Measurements from ENCODE around the gene KIF21A. TPM values are rescaled to one million over a fixed set of nuclear protein-coding genes. Genes with fewer than 3 reads are reported as not detected.
A peak's percentile ranks its signal among the peaks of the same experiment; 100 is the strongest.

KIF21A gene
- total and polyA plus RNA-seq, 2 of the 13 experiments (the other 11 are each of a cell fraction or from before 2014, with no cell fraction given) = 20.6 to 39.7 TPM

DNA sequence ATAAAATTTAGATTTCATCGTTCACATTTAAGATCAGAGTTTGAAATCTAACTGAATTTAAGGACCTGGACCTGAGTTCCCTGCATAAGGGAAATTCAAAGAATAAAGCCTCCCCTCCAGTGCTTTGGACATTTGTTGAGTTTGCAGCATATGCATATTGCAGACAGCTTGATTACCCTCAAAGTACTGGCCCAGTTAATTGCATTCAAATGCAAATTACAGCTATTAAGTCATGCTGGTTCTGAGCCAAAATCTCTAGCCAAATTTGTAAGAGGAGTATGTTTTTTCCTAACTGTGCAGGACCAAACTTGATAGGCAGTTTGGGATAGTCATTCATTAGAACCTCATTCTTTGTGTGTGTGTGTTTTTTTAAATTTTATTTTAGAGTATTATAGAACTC, 9.1 kb upstream of the KIF21A start (continued):
- TF ChIP-seq, protein P1, sequence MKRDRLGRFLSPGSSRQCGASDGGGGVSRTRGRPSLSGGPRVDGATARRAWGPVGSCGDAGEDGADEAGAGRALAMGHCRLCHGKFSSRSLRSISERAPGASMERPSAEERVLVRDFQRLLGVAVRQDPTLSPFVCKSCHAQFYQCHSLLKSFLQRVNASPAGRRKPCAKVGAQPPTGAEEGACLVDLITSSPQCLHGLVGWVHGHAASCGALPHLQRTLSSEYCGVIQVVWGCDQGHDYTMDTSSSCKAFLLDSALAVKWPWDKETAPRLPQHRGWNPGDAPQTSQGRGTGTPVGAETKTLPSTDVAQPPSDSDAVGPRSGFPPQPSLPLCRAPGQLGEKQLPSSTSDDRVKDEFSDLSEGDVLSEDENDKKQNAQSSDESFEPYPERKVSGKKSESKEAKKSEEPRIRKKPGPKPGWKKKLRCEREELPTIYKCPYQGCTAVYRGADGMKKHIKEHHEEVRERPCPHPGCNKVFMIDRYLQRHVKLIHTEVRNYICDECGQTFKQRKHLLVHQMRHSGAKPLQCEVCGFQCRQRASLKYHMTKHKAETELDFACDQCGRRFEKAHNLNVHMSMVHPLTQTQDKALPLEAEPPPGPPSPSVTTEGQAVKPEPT (CRISPR knock-in tag; IDR thresholded peaks at IDR 0.05; ENCODE audit: low read depth) = no peak
- TF ChIP-seq ZNF746 (CRISPR knock-in tag; IDR thresholded peaks at IDR 0.05) (no peak), ZNF776 (CRISPR knock-in tag; IDR thresholded peaks at IDR 0.05) (no peak), ZNF724P (CRISPR knock-in tag; IDR thresholded peaks at IDR 0.05; ENCODE audit: borderline replicate concordance) (no peak), SP2 (CRISPR knock-in tag; IDR thresholded peaks at IDR 0.05) (no peak)

DNA sequence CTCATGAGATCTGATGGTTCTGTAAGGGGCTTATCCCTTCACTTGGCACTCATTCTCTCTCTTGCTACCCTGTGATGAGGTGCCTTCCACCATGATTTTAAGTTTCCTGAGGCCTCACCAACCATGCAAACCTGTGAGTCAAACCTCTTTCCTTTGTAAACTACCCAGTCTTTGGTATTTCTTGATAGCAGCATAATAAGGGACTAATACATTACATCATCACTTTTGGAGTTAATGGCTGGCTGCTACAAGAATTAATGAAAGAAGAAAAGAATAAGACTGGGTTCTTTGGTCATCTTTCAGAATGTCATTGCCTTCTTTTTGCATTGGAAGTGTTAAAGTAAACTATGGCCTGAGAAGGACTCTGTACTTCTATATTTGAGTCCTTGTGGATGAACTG, 5.1 kb upstream of the KIF21A start:
- ChIA-PET CTCF (ENCODE audit: low intra/inter-chr PET ratio, low total read pairs) (no interaction called here), POLR2A (no interaction called here)
- Histone ChIP-seq H3K36me3 (replicated peaks in 1 of 2; ENCODE audit: control insufficient read depth in 1 of 2, insufficient read depth in 2 of 2, low read length in 2 of 2) (no peaks in the 10 kb centered on the region), H2AFZ (ENCODE audit: low read length) (no peak overlapping the region), H3K4me2 (ENCODE audit: low read depth, low read length) (no peak overlapping the region), H3K4me3 (replicated peaks in 1 of 3; ENCODE audit: insufficient read depth in 1 of 3, low read depth in 2 of 3, low read length in 3 of 3) (no peak overlapping the region), H3K27me3 (ENCODE audit: control insufficient read depth in 1 of 2, insufficient read depth in 2 of 2, low read length in 2 of 2) (no peaks in the 10 kb centered on the region), H4K20me1 (ENCODE audit: insufficient read depth, low read length) (no peaks in the 10 kb centered on the region), H3K9ac (ENCODE audit: insufficient read depth, low read depth, low read length) (no peak overlapping the region), H3K9me3 (ENCODE audit: low read length) (no peaks in the 10 kb centered on the region), H3K79me2 (ENCODE audit: insufficient read depth, low read length) (no peaks in the 10 kb centered on the region), H3K4me1 (ENCODE audit: insufficient read depth, low read length) (peaks cover 8% of the 10 kb centered on the region), H3K27ac (ENCODE audit: extremely low read length, insufficient read depth, low read length) (no peak overlapping the region)
- BruUV-seq (replicated peaks) = no TSS peak
- TF ChIP-seq ATF7 (IDR thresholded peaks at IDR 0.05) = peak; percentile 81
- no peak for TF ChIP-seq ATF7 (CRISPR knock-in tag; IDR thresholded peaks at IDR 0.05)
- no peak for TF ChIP-seq ARID2 (CRISPR knock-in tag; IDR thresholded peaks at IDR 0.05; ENCODE audit: borderline replicate concordance)
- no peak for TF ChIP-seq ZNF589 (CRISPR knock-in tag; conservative IDR thresholded peaks at IDR 0.05)
- intact Hi-C loops (cut with micrococcal nuclease; ENCODE audit: unreplicated experiment) = no loop called here
- FAIRE-seq (no peak), DNase-seq (ENCODE audit: low spot score) (no peak), ATAC-seq (no peak)
- in situ Hi-C loops (cut with HindIII; ENCODE audit: extremely low pct_ligation_motif_present, low pct_unique_long_range_greater_than_20kb) = no loop called here
